H9 (cell line): ENCODE data around the gene HPCAL1. TPM values are rescaled to one million over a fixed set of nuclear protein-coding genes. Genes with fewer than 3 reads are reported as not detected.

ENCODE experiments used
- DNase-seq: peaks from one replicate; pipeline ENCODE4 v3.0.0-alpha.2; 2017
- H2AFZ ChIP-seq: one replicate; pipeline ENCODE4 v1.6.1; 2013; ENCODE audit warnings: mild to moderate bottlenecking, low read length, control low read depth, moderate library complexity
- H2AK5ac ChIP-seq: 2 replicates; pipeline ENCODE4 v1.6.1; 2013; ENCODE audit warnings: low read length, control low read depth, mixed read lengths; ENCODE audit not compliant: insufficient read length
- H2BK120ac ChIP-seq: one replicate; pipeline ENCODE4 v1.6.1; 2013; ENCODE audit warnings: low read depth, mild to moderate bottlenecking, low read length, control low read depth, inconsistent platforms; ENCODE audit not compliant: poor library complexity, severe bottlenecking
- H2BK12ac ChIP-seq: 2 replicates; pipeline ENCODE4 v1.6.1; 2013; ENCODE audit warnings: low read length, control low read depth, mixed read lengths, low read depth; ENCODE audit not compliant: insufficient read length
- H2BK15ac ChIP-seq: 2 replicates; pipeline ENCODE4 v1.6.1; 2013; ENCODE audit warnings: low read depth, low read length, control low read depth
- H2BK20ac ChIP-seq: one replicate; pipeline ENCODE4 v1.6.1; 2013; ENCODE audit warnings: low read depth, mild to moderate bottlenecking, low read length, control low read depth, inconsistent platforms; ENCODE audit not compliant: poor library complexity, severe bottlenecking
- H2BK5ac ChIP-seq: 2 replicates; pipeline ENCODE4 v1.6.1; 2013; ENCODE audit warnings: low read length, control low read depth, mixed read lengths; ENCODE audit not compliant: insufficient read length
- H3K14ac ChIP-seq: 2 replicates; pipeline ENCODE4 v1.6.1; 2013; ENCODE audit warnings: low read length, control low read depth; ENCODE audit not compliant: insufficient read depth
- H3K18ac ChIP-seq: 2 replicates; pipeline ENCODE4 v1.6.1; 2013; ENCODE audit warnings: low read depth, mild to moderate bottlenecking, mixed read lengths, low read length, control low read depth; ENCODE audit not compliant: insufficient read length
- H3K23ac ChIP-seq: 2 replicates; pipeline ENCODE4 v1.6.1; 2013; ENCODE audit warnings: low read length, control low read depth, mixed read lengths, low read depth; ENCODE audit not compliant: insufficient read length
- H3K23me2 ChIP-seq: 2 replicates; pipeline ENCODE4 v1.6.1; 2013; ENCODE audit warnings: low read depth, mild to moderate bottlenecking, mixed read lengths, low read length, control low read depth; ENCODE audit not compliant: insufficient read length, poor library complexity, severe bottlenecking
- H3K27ac ChIP-seq: 2 replicates; pipeline ENCODE4 v1.5.1; 2013; ENCODE audit warnings: low read length, control low read depth, mixed read lengths, low read depth; ENCODE audit not compliant: insufficient read length
- H3K27me3 ChIP-seq: 2 replicates; pipeline ENCODE4 v1.6.1; 2013; ENCODE audit warnings: low read length, control low read depth, inconsistent platforms; ENCODE audit not compliant: insufficient read depth
- H3K4ac ChIP-seq: 2 replicates; pipeline ENCODE4 v1.6.1; 2013; ENCODE audit warnings: low read depth, mild to moderate bottlenecking, control low read depth, inconsistent platforms, low read length, moderate library complexity
- H3K4me1 ChIP-seq: 2 replicates; pipeline ENCODE4 v1.6.1; 2013; ENCODE audit warnings: low read length, control low read depth, inconsistent platforms; ENCODE audit not compliant: insufficient read depth
- H3K4me2 ChIP-seq: 2 replicates; pipeline ENCODE4 v1.6.1; 2013; ENCODE audit warnings: low read length, control low read depth, mixed read lengths; ENCODE audit not compliant: insufficient read length, insufficient read depth
- H3K56ac ChIP-seq: 2 replicates; pipeline ENCODE4 v1.6.1; 2013; ENCODE audit warnings: low read depth, mild to moderate bottlenecking, mixed read lengths, low read length, control low read depth; ENCODE audit not compliant: insufficient read length
- H3K79me1 ChIP-seq: 2 replicates; pipeline ENCODE4 v1.6.1; 2013; ENCODE audit warnings: low read depth, mild to moderate bottlenecking, moderate library complexity, low read length, control low read depth, inconsistent platforms; ENCODE audit not compliant: insufficient read depth, poor library complexity, severe bottlenecking
- H3K79me2 ChIP-seq: 2 replicates; pipeline ENCODE4 v1.6.1; 2013; ENCODE audit warnings: low read length, control low read depth, inconsistent platforms; ENCODE audit not compliant: insufficient read depth
- H3K9ac ChIP-seq: 2 replicates; pipeline ENCODE4 v1.6.1; 2013; ENCODE audit warnings: low read length, control low read depth, mixed read lengths; ENCODE audit not compliant: insufficient read length; ENCODE audit errors: extremely low read depth
- H3K9me3 ChIP-seq: one replicate; pipeline ENCODE4 v1.6.1; 2013; ENCODE audit warnings: low read depth, low read length, inconsistent platforms; ENCODE audit not compliant: control insufficient read depth
- H3T11ph ChIP-seq: one replicate; pipeline ENCODE4 v1.6.1; 2013; ENCODE audit warnings: mild to moderate bottlenecking, low read length, control low read depth, inconsistent platforms
- H4K20me1 ChIP-seq: one replicate; pipeline ENCODE4 v1.6.1; 2013; ENCODE audit not compliant: control insufficient read depth, insufficient read length, insufficient read depth
- H4K5ac ChIP-seq: 2 replicates; pipeline ENCODE4 v1.6.1; 2013; ENCODE audit warnings: low read depth, mild to moderate bottlenecking, mixed read lengths, low read length, control low read depth; ENCODE audit not compliant: insufficient read length
- H4K8ac ChIP-seq: replicated peaks from 2 replicates; pipeline ENCODE4 v1.6.1; 2013; ENCODE audit warnings: low read length, control low read depth, mixed read lengths, low read depth; ENCODE audit not compliant: insufficient read length
- H4K91ac ChIP-seq: 2 replicates; pipeline ENCODE4 v1.6.1; 2013; ENCODE audit warnings: low read depth, mild to moderate bottlenecking, moderate library complexity, mixed read lengths, low read length, control low read depth; ENCODE audit not compliant: insufficient read length
- H3K27ac Mint-ChIP-seq, 3 experiments: 2 replicates in 2 of 3; 3 replicates in 1 of 3; pipeline ENCODE4 v1.8.0; 2020 to 2021; ENCODE audit warnings: mixed read lengths in 3 of 3, mild to moderate bottlenecking in 1 of 3, moderate library complexity in 1 of 3
- H3K27me3 Mint-ChIP-seq: 2 replicates; pipeline ENCODE4 v1.8.0; 2021; ENCODE audit warnings: low read depth, mild to moderate bottlenecking, moderate library complexity, mixed read lengths
- H3K36me3 Mint-ChIP-seq, 3 experiments: 2 replicates in 2 of 3; 3 replicates in 1 of 3; pipeline ENCODE4 v1.8.0; 2020 to 2021; ENCODE audit warnings: low read depth in 3 of 3, mixed read lengths in 3 of 3; ENCODE audit not compliant: insufficient read depth in 1 of 3
- H3K4me1 Mint-ChIP-seq, 2 experiments: 2 replicates each; pipeline ENCODE4 v1.8.0; 2020; ENCODE audit warnings: mixed read lengths in 2 of 2
- H3K4me3 Mint-ChIP-seq, 2 experiments: 2 replicates in 1 of 2; 3 replicates in 1 of 2; pipeline ENCODE4 v1.8.0; 2020 to 2021; ENCODE audit warnings: mild to moderate bottlenecking in 2 of 2, mixed read lengths in 2 of 2, moderate library complexity in 1 of 2
- H3K9me3 Mint-ChIP-seq, 2 experiments: 2 replicates in 1 of 2; 3 replicates in 1 of 2; pipeline ENCODE4 v1.8.0; 2020; ENCODE audit warnings: mild to moderate bottlenecking in 2 of 2, mixed read lengths in 2 of 2, moderate library complexity in 1 of 2
- WGBS: extraction: QIAGEN DNeasy Blood & Tissue Kit; methylation state at CpG from one replicate; pipeline ENCODE4 v1.1.7; 2013; ENCODE audit warnings: missing lambda C conversion rate, low lambda C conversion rate, mixed read lengths; ENCODE audit not compliant: insufficient read length; ENCODE audit errors: extremely low coverage; 5-methylcytosine and 5-hydroxymethylcytosine counted together
- total RNA-seq: library from RNA; stranded (reverse); gene quantifications from 2 replicates; pipeline ENCODE4 v1.2.1, GENCODE V29; 2021
- TF ChIP-seq, protein P1 (sequence below): fragments of 200-600 bp; sonication (generic); conservative IDR thresholded peaks from 3 replicates; pipeline ENCODE4 v1.8.0; 2021; ENCODE audit warnings: antibody characterized with exemption, mild to moderate bottlenecking

The HPCAL1 gene
- total RNA-seq, 1 experiment from 2014 or later = 4.7 TPM

GRCh38 chr2:10297191-10297830 is 5.4 kb upstream of the HPCAL1 start:
- no peak overlapping the region for H2BK120ac ChIP-seq
- H3K4me2 ChIP-seq = no peak overlapping the region
- H3K56ac ChIP-seq = no peak overlapping the region
- TF ChIP-seq, protein P1, sequence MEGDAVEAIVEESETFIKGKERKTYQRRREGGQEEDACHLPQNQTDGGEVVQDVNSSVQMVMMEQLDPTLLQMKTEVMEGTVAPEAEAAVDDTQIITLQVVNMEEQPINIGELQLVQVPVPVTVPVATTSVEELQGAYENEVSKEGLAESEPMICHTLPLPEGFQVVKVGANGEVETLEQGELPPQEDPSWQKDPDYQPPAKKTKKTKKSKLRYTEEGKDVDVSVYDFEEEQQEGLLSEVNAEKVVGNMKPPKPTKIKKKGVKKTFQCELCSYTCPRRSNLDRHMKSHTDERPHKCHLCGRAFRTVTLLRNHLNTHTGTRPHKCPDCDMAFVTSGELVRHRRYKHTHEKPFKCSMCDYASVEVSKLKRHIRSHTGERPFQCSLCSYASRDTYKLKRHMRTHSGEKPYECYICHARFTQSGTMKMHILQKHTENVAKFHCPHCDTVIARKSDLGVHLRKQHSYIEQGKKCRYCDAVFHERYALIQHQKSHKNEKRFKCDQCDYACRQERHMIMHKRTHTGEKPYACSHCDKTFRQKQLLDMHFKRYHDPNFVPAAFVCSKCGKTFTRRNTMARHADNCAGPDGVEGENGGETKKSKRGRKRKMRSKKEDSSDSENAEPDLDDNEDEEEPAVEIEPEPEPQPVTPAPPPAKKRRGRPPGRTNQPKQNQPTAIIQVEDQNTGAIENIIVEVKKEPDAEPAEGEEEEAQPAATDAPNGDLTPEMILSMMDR = no peak
- Mint-ChIP-seq H3K9me3 (peaks cover 13 to 14% of the 10 kb centered on the region in 2 experiments), H3K4me1 (peaks cover 24 to 28% of the 10 kb centered on the region in 2 experiments), H3K27me3 (peaks cover 4% of the 10 kb centered on the region; the same call in 1 of the 2 replicates), H3K36me3 (peaks cover 3 to 17% (median 4%) of the 10 kb centered on the region in 3 experiments; a peak in 4 of 7 replicates), H3K27ac (peak overlapping the region in 1 of 3 experiments; percentile 59; a peak in 2 of 7 replicates), H3K4me3 (no peak overlapping the region)
- H3K9me3 ChIP-seq = no peaks in the 10 kb centered on the region
- no peak overlapping the region; the same call in 1 of the 2 replicates for H3K4ac ChIP-seq
- H2AFZ ChIP-seq = no peak overlapping the region
- no peak overlapping the region for H3K18ac ChIP-seq
- H3K4me1 ChIP-seq = peaks cover 2% of the 10 kb centered on the region; the same call in 1 of the 2 replicates
- no peak overlapping the region for H4K91ac ChIP-seq
- no peak overlapping the region for H3K23ac ChIP-seq
- H2BK20ac ChIP-seq = no peak overlapping the region
- no CpG with 5 or more reads among the region's 16 CpGs for WGBS
- H3K23me2 ChIP-seq = peaks cover 4% of the 10 kb centered on the region
- H2BK12ac ChIP-seq = no peak overlapping the region
- H3K27me3 ChIP-seq = no peaks in the 10 kb centered on the region
- no peak overlapping the region for H4K5ac ChIP-seq
- no peak overlapping the region for H3T11ph ChIP-seq
- H3K79me2 ChIP-seq = no peaks in the 10 kb centered on the region
- H2AK5ac ChIP-seq = no peak overlapping the region
- DNase-seq = no peak
- H3K14ac ChIP-seq = no peak overlapping the region
- H3K27ac ChIP-seq = no peak overlapping the region
- no peaks in the 10 kb centered on the region for H3K79me1 ChIP-seq
- H4K20me1 ChIP-seq = no peaks in the 10 kb centered on the region
- no peak overlapping the region for H3K9ac ChIP-seq
- no peak overlapping the region for H2BK15ac ChIP-seq
- H4K8ac ChIP-seq = no peak overlapping the region
- no peak overlapping the region for H2BK5ac ChIP-seq
